PC-3 (cell line): ENCODE results near the gene EIF4A3. TPM values are rescaled to one million over a fixed set of nuclear protein-coding genes. Genes with fewer than 3 reads are reported as not detected.

Source experiments
- ATAC-seq: fragments of 200-7000 bp; cut with Tn5 transposase; 2 replicates; pipeline ENCODE4 v1.9.1; 2020; ENCODE audit warnings: mild to moderate bottlenecking, moderate library complexity
- BruUV-seq: library from RNA; stranded (reverse); fragments of 400-500 nt; replicated peaks from 2 replicates; lab custom pipeline; 2021; lab: Mats Ljungman, UMichigan
- CTCF ChIA-PET: fragments of 300-600 bp; sonication (Branson Sonifier 250); formaldehyde crosslinking; loops from one replicate; lab custom pipeline; 2022; ENCODE audit warnings: antibody characterized with exemption; lab: Charles Lee
- POLR2A ChIA-PET: fragments of 300-600 bp; sonication (Branson Sonifier 250); formaldehyde crosslinking; loops from one replicate; lab custom pipeline; 2022; ENCODE audit warnings: antibody characterized with exemption; ENCODE audit not compliant: unreplicated experiment; lab: Charles Lee
- DNase-seq: peaks from one replicate; pipeline ENCODE4 v3.0.0-alpha.2; 2015
- H2AFZ ChIP-seq: fragments of 300-600 bp; sonication (generic); 2 replicates; pipeline ENCODE4 v1.6.0; 2016; ENCODE audit warnings: antibody characterized with exemption, low read length
- H3F3A ChIP-seq: fragments of 300-600 bp; sonication (generic); one replicate; pipeline ENCODE4 v1.6.0; 2017; ENCODE audit warnings: antibody characterized with exemption, low read length, control low read depth, mild to moderate bottlenecking; ENCODE audit not compliant: unreplicated experiment
- H3K27ac ChIP-seq: fragments of 300-600 bp; sonication (generic); 2 replicates; pipeline ENCODE4 v1.5.1; 2016; ENCODE audit warnings: mild to moderate bottlenecking, low read length
- H3K27me3 ChIP-seq: fragments of 300-600 bp; sonication (generic); 2 replicates; pipeline ENCODE4 v1.6.1; 2016; ENCODE audit warnings: low read length, mixed read lengths
- H3K36me3 ChIP-seq: fragments of 300-600 bp; sonication (generic); 2 replicates; pipeline ENCODE4 v1.6.1; 2016; ENCODE audit warnings: low read depth, mixed run types, low read length, mixed read lengths
- H3K4me1 ChIP-seq: fragments of 300-600 bp; sonication (generic); 2 replicates; pipeline ENCODE4 v1.5.1; 2016; ENCODE audit warnings: low read length; ENCODE audit not compliant: insufficient read depth
- H3K4me2 ChIP-seq: fragments of 300-600 bp; sonication (generic); 2 replicates; pipeline ENCODE4 v1.6.0; 2016; ENCODE audit warnings: low read length
- H3K4me3 ChIP-seq: fragments of 300-600 bp; sonication (generic); 2 replicates; pipeline ENCODE4 v1.5.1; 2016; ENCODE audit warnings: mild to moderate bottlenecking, low read length, mixed read lengths
- H3K79me2 ChIP-seq: fragments of 300-600 bp; sonication (generic); 2 replicates; pipeline ENCODE4 v1.6.1; 2017; ENCODE audit warnings: low read length, mixed read lengths
- H3K9ac ChIP-seq: fragments of 300-600 bp; sonication (generic); 2 replicates; pipeline ENCODE4 v1.6.0; 2016; ENCODE audit warnings: mild to moderate bottlenecking, low read length
- H3K9me2 ChIP-seq: fragments of 300-600 bp; sonication (generic); replicated peaks from 2 replicates; pipeline ENCODE4 v1.6.1; 2016; ENCODE audit warnings: mixed run types, low read length, mixed read lengths
- H3K9me3 ChIP-seq: fragments of 300-600 bp; sonication (generic); 2 replicates; pipeline ENCODE4 v1.6.1; 2016; ENCODE audit warnings: low read length, mixed read lengths
- H4K20me1 ChIP-seq: fragments of 300-600 bp; sonication (generic); 2 replicates; pipeline ENCODE4 v1.6.1; 2016; ENCODE audit warnings: low read length, mixed read lengths
- CTCF ChIP-seq: fragments of 300-600 bp; sonication (generic); conservative IDR thresholded peaks from 2 replicates; pipeline ENCODE4 v1.5.1; 2017; ENCODE audit warnings: antibody characterized with exemption, low read depth, mild to moderate bottlenecking, low read length
- EZH2 ChIP-seq: fragments of 300-600 bp; sonication (generic); IDR thresholded peaks from one replicate; pipeline ENCODE4 v1.6.1; 2017; ENCODE audit warnings: antibody characterized with exemption, mild to moderate bottlenecking, low read length; ENCODE audit not compliant: unreplicated experiment
- EZH2phosphoT487 ChIP-seq: fragments of 300-600 bp; sonication (generic); IDR thresholded peaks from 2 replicates; pipeline ENCODE4 v1.6.1; 2018; ENCODE audit warnings: mild to moderate bottlenecking, antibody characterized with exemption, low read length, borderline replicate concordance
- intact Hi-C: fragments of 100-400 bp; cut with micrococcal nuclease; formaldehyde crosslinking; loops from 2 replicates; pipeline ENCODE4 v1.9.0; 2023
- total RNA-seq: library from RNA; depleted of rRNA; stranded (reverse); fragments of >200 nt; gene quantifications from 2 replicates; pipeline ENCODE4 v1.2.3, GENCODE V29; 2014

EIF4A3 gene
- total RNA-seq, 1 experiment from 2014 or later, result 167 TPM

- ATAC-seq (no peak), DNase-seq (no peak)
- peaks cover 3% of the 10 kb centered on the region for H4K20me1 ChIP-seq
- no peak overlapping the region for H3K9ac ChIP-seq
- no peaks in the 10 kb centered on the region for H3F3A ChIP-seq
- H3K4me1 ChIP-seq, result no peaks in the 10 kb centered on the region
- H2AFZ ChIP-seq, result no peak overlapping the region
- no peaks in the 10 kb centered on the region for H3K36me3 ChIP-seq
- intact Hi-C loops, result no loop called here
- no peak overlapping the region for H3K4me3 ChIP-seq
- TF ChIP-seq EZH2 (no peak), CTCF (no peak), EZH2phosphoT487 (no peak)
- POLR2A ChIA-PET, result no interaction called here
- CTCF ChIA-PET, result no interaction called here
- H3K27me3 ChIP-seq, result no peaks in the 10 kb centered on the region
- no peak overlapping the region for H3K4me2 ChIP-seq
- H3K79me2 ChIP-seq, result peaks cover 28% of the 10 kb centered on the region
- H3K27ac ChIP-seq, result no peak overlapping the region
- H3K9me3 ChIP-seq, result peaks cover 7% of the 10 kb centered on the region
- no TSS peak for BruUV-seq
- H3K9me2 ChIP-seq, result no peaks in the 10 kb centered on the region
Observed at GRCh38 chr17:80151333-80151732, 4.4 kb upstream of the EIF4A3 start.

GRCh38 chr17:80146121-80147034 lies 550 bp downstream of the EIF4A3 start:
- no TSS peak for BruUV-seq
- Histone ChIP-seq H3K9ac (peak overlapping the region; percentile 98), H3K4me3 (peak overlapping the region; percentile 91), H2AFZ (peak overlapping the region; percentile 1; the same call in 1 of the 2 replicates), H4K20me1 (peaks cover 44% of the 10 kb centered on the region), H3K79me2 (peaks cover 78% of the 10 kb centered on the region), H3K27ac (no peak overlapping the region), H3K27me3 (no peaks in the 10 kb centered on the region), H3K4me1 (peaks cover 12% of the 10 kb centered on the region), H3K36me3 (peaks cover 28% of the 10 kb centered on the region), H3K9me3 (no peaks in the 10 kb centered on the region), H3K4me2 (peak overlapping the region; percentile 97), H3K9me2 (no peaks in the 10 kb centered on the region), H3F3A (no peaks in the 10 kb centered on the region)
- TF ChIP-seq EZH2phosphoT487 (no peak), CTCF (no peak), EZH2 (no peak)
- ChIA-PET CTCF (interaction anchor here (0.9 to 1.0 kb wide), 2 partner anchors 45 to 49 kb away, joined by 4 to 7 read pairs; partner anchors contain the start of gene GAA), POLR2A (interaction anchor here (0.7 to 1.1 kb wide), 2 partner anchors 45 to 315 kb away, joined by 4 to 6 read pairs; partner anchors contain the start of gene GAA)
- intact Hi-C loops, result loop anchor here (1.0 to 2.0 kb wide), 3 partner anchors 46 to 107 kb away; partner anchors contain the start of genes GAA, SGSH and SLC26A11
- DNase-seq, result peak; percentile 20
- ATAC-seq, result peak; percentile 1; the same call in 1 of the 2 replicates
